Erythroblast (primary cell): ENCODE measurements around the gene YPEL1.

Experiments used
- GATA1 ChIP-seq: IDR thresholded peaks from 2 replicates; pipeline ENCODE4 v1.6.1; 2011; ENCODE audit warnings: low read depth, mild to moderate bottlenecking, control low read depth, low read length, moderate library complexity
- POLR2A ChIP-seq: IDR thresholded peaks from 2 replicates; pipeline ENCODE4 v1.6.1; 2011; ENCODE audit warnings: mild to moderate bottlenecking, low read length

DNA sequence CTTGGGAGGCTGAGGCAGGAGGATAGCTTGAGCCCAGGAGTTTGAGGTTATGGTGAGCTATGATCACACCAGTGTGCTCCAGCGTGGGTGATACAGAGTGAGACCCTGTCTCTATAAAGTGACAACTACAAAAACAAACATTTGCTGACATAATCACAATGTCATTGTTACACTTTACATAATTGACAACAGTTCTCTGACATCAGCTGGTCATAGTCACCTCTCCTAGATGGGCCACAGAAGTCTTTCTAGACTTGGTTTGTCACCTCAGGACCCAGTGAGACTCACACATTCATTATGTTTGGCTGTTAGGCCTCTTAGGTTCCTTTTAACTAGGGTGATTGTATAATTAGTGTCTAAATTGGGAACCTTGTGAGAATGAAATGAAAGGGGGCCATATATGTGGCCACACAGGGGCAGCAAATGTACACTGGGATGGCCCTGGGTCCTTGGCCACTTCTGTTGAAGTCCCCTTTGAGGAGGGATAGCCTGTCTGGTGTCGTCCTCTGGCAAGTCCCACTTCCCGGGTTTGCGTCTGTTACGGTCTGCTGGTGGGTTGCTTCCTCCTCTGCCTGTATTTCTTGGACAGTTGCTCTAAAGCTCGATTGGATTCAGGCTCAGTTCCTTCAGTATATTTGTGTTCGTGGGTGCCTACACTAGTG is 75.6 kb downstream of the YPEL1 start:
- no peak for TF ChIP-seq POLR2A
- TF ChIP-seq GATA1, result no peak
